Prostate gland (tissue), 2 donors: ENCODE measurements around the gene NBEA. TPM values are rescaled to one million over a fixed set of nuclear protein-coding genes. Genes with fewer than 3 reads are reported as not detected.
"Not testable (repeated sequence)": the region's sequence is repeated elsewhere in the genome, so short reads cannot be mapped to it uniquely, and the experiment has no call there.

ENCODE experiments used
- DNase-seq: peaks from one replicate; pipeline ENCODE4 v3.0.0-alpha.2; 2019; ENCODE audit warnings: low spot score
- H3K27ac ChIP-seq, 2 donors: fragments of 200-600 bp; sonication (generic); 2 replicates each; pipeline ENCODE4 v1.5.1; 2017 to 2019
- H3K27me3 ChIP-seq: fragments of 200-600 bp; sonication (generic); replicated peaks from 2 replicates; pipeline ENCODE4 v1.5.1; 2019; ENCODE audit not compliant: insufficient read depth
- H3K36me3 ChIP-seq, 2 donors: fragments of 200-600 bp; sonication (generic); 1 replicate in 1 of 2; 2 replicates in 1 of 2; pipeline versions ENCODE4 v1.5.1 to v1.8.1; 2017 to 2019
- H3K4me1 ChIP-seq: fragments of 200-600 bp; sonication (generic); replicated peaks from 2 replicates; pipeline ENCODE4 v1.5.1; 2019
- H3K4me3 ChIP-seq, 2 donors: fragments of 200-600 bp; sonication (generic); 2 replicates each; pipeline ENCODE4 v1.5.1; 2017 to 2019
- H3K9me3 ChIP-seq: fragments of 200-600 bp; sonication (generic); 2 replicates; pipeline ENCODE4 v1.5.1; 2017
- CTCF ChIP-seq, 4 experiments: fragments of 200-600 bp in 2 of 4; fragments of 450-650 bp in 2 of 4; sonication (generic) in 2 of 4; IDR thresholded peaks; 1 replicate in 3 of 4; 2 replicates in 1 of 4; pipeline ENCODE4 v1.5.1; 2016 to 2019; ENCODE audit warnings: antibody characterized with exemption in 4 of 4, mild to moderate bottlenecking in 2 of 4, moderate library complexity in 2 of 4
- POLR2A ChIP-seq: fragments of 450-650 bp; IDR thresholded peaks from one replicate; pipeline ENCODE4 v1.6.1; 2016; ENCODE audit warnings: antibody characterized with exemption, mild to moderate bottlenecking
- POLR2AphosphoS5 ChIP-seq: sonication (generic); formaldehyde crosslinking; IDR thresholded peaks from one replicate; pipeline ENCODE4 v1.6.1; 2017; ENCODE audit warnings: antibody characterized with exemption
- WGBS: methylation state at CpG from one replicate; pipeline ENCODE4 v1.1.5; 2018; 5-methylcytosine and 5-hydroxymethylcytosine counted together
- intact Hi-C: fragments of 100-400 bp; cut with DNase I; formaldehyde crosslinking; loops from one replicate; pipeline ENCODE4 v1.14.2; 2022
- total RNA-seq, 2 donors: library from RNA; depleted of rRNA; stranded (reverse); fragments of >200 nt; gene quantifications; one replicate each; pipeline ENCODE4 v1.1.0, GENCODE V29; 2016

The NBEA gene
- total RNA-seq, 2 donors from 2014 or later = 13.6 to 16.9 TPM

DNA sequence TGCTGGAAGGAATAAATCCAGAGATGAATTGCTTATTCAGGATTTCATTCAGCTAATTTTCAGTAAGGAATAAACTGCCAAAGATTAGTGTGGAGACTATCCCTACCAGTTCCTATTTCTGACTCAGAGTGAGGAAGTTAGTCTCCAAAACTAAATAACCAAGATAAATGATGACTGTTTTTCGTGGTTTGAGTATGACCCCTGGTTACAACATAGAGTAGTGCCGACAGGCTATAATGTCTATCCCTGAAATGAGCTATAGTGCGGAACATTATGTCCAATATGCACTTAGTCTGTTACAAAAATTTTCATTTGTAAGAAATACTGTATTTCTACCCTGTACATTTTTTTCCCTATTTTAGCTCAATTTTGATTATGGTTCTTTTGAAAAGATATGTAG lies 51.4 kb downstream of the NBEA start:
- Histone ChIP-seq H3K27me3 (no peaks in the 10 kb centered on the region), H3K27ac (no peak overlapping the region), H3K36me3 (no peaks in the 10 kb centered on the region), H3K4me3 (no peak overlapping the region), H3K9me3 (no peaks in the 10 kb centered on the region), H3K4me1 (no peaks in the 10 kb centered on the region)
- DNase-seq = no peak
- no peak for TF ChIP-seq CTCF (IDR thresholded peaks at IDR 0.05)
- TF ChIP-seq POLR2A = no peak
- no peak for TF ChIP-seq POLR2AphosphoS5
- 91% methylated on average over 3 of the region's 3 CpGs for WGBS
- intact Hi-C loops = no loop called here

DNA sequence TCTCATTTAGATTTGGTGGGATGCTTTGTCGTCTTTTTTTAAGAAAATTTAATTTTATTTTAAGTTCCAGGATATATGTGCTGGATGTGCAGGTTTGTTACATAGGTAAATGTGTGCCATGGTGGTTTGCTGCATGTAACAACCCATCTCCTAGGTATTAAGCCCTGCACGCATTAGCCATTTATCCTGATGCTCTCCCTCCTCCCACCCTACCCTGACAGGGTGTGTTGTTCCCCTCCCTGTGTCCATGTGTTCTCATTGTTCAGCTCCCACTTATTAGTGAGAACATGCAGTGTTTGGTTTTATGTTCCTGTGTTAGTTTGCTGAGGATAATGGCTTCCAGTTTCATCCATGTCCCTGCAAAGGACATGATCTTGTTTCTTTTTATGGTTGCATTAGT lies 61.7 kb downstream of the NBEA start:
- H3K9me3 ChIP-seq, H3K27ac ChIP-seq, intact Hi-C loops, H3K36me3 ChIP-seq, DNase-seq, H3K4me3 ChIP-seq, H3K27me3 ChIP-seq, H3K4me1 ChIP-seq: not testable (repeated sequence)
- WGBS = 87% methylated on average over 2 of the region's 2 CpGs

GRCh38 chr13:35005051-35005450 lies 63.0 kb downstream of the NBEA start:
- 33% methylated on average over 2 of the region's 2 CpGs for WGBS
- Histone ChIP-seq H3K27ac (no peak overlapping the region), H3K4me1 (no peaks in the 10 kb centered on the region), H3K4me3 (no peak overlapping the region), H3K36me3 (no peaks in the 10 kb centered on the region), H3K9me3 (no peaks in the 10 kb centered on the region), H3K27me3 (no peaks in the 10 kb centered on the region)
- TF ChIP-seq CTCF (IDR thresholded peaks at IDR 0.05) = no peak
- TF ChIP-seq POLR2AphosphoS5 = no peak
- no peak for TF ChIP-seq POLR2A
- DNase-seq = no peak
- intact Hi-C loops = no loop called here

- H3K4me1 ChIP-seq = no peaks in the 10 kb centered on the region
- 83% methylated on average over 7 of the region's 7 CpGs for WGBS
- no peaks in the 10 kb centered on the region for H3K27me3 ChIP-seq
- no peaks in the 10 kb centered on the region for H3K36me3 ChIP-seq
- H3K27ac ChIP-seq = no peak overlapping the region
- H3K9me3 ChIP-seq = no peaks in the 10 kb centered on the region
- intact Hi-C loops = no loop called here
- no peak for DNase-seq
- no peak overlapping the region for H3K4me3 ChIP-seq
- TF ChIP-seq POLR2A (no peak), POLR2AphosphoS5 (no peak)
Measured at GRCh38 chr13:35014606-35015213, 72.6 kb downstream of the NBEA start.

DNA sequence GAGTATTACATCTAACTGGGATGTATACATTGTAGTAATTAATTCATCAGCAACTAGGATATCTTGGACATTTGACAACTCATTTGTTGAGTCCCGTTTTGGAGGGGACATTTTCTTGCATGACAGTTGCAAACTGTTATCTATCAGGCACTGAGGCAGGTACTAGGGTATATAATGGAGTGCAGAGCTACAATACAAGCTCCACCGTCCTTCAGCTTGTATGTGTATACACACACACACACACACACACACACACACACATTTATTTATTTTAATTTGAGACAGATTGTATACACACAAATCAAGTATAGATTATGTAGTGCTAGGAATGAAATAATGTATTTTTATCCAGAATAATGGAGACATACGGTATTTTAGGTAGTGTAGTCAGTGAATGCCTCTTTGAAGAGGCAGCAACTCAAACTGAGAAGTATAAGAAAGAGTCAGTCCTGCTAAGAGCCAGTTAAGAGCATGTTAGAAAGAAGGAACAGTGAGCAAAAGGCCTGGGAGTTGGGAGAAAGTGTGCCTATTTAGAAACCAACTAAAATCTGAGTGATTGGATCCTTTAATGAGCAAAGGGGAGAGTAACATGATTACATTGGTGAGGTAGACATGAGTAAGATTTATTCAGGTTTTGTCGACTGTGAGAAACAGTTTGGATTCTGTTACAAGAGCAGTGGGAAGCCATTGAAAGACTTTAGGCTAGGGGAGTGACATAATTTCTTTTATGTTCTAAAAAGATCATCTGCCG lies 74.5 kb downstream of the NBEA start:
- Histone ChIP-seq H3K36me3 (no peaks in the 10 kb centered on the region), H3K27me3 (no peaks in the 10 kb centered on the region), H3K27ac (no peak overlapping the region), H3K4me1 (no peaks in the 10 kb centered on the region), H3K4me3 (no peak overlapping the region), H3K9me3 (no peaks in the 10 kb centered on the region)
- intact Hi-C loops = no loop called here
- no peak for DNase-seq
- no peak for TF ChIP-seq POLR2AphosphoS5
- TF ChIP-seq CTCF (IDR thresholded peaks at IDR 0.05) = no peak
- no peak for TF ChIP-seq POLR2A
- WGBS = 68% methylated on average over 5 of the region's 5 CpGs

DNA sequence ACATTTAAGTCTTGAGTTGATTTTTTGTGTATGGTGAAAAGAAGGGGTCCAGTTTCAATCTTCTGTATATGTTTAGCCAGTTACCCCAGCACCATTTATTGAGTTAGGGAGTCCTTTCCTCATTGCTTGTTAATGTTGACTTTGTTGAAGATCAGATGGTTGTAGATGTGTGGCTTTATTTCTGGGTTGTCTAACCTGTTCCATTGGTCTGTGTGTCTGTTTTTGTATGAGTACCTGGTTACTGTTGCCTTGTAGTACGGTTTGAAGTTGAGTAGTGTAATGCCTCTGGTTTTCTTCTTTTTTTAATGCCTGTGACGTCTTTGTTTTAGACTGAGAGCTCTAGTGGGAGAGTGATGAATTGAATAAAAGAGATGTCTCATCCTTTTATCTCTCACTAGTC lies 83.2 kb downstream of the NBEA start:
- no peaks in the 10 kb centered on the region for H3K9me3 ChIP-seq
- DNase-seq = no peak
- TF ChIP-seq POLR2AphosphoS5 (peak; percentile 58), CTCF (IDR thresholded peaks at IDR 0.05) (no peak), POLR2A (no peak)
- 45% methylated on average over 2 of the region's 2 CpGs for WGBS
- H3K4me1 ChIP-seq = no peaks in the 10 kb centered on the region
- no peak overlapping the region for H3K4me3 ChIP-seq
- no peaks in the 10 kb centered on the region for H3K36me3 ChIP-seq
- no peak overlapping the region for H3K27ac ChIP-seq
- intact Hi-C loops = no loop called here
- H3K27me3 ChIP-seq = no peaks in the 10 kb centered on the region
